ENCODE data around the gene IDI1. TPM values are rescaled to one million over a fixed set of nuclear protein-coding genes. Genes with fewer than 3 reads are reported as not detected.

Gene IDI1
- total RNA-seq, 3 donors from 2014 or later: 26.2 to 48.4 (median 45.1) TPM

DNA sequence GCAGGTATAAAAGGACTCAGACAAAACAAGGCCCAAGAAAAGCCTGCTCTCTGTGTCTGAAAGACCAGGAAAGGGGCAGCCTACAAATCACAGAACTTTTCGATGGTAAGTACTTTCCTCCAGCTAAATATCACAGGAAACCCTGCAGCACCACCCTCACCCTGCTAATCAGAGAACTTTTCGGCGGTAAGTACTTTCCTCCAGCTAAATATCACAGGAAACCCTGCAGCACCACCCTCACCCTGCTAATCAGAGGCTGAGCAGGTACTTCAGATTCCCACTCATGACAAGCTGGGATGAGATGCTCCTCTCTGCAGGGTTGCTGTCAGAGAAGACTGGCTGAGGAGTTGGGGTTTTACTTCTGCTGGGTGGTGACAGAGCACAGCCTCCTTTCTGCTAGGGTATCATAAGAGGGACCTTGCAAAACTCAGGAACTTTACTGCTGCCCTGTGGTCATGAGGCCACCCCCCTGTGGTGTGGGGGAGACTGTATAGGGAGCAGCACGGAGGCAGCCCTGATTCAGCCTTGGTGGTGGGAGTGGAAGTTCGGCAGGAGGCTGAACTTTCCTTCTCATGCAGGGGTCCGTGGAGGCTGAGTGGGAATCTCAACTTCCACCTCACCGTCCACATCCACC is 14.4 kb upstream of the IDI1 start:
- no peak for TF ChIP-seq CTCF (IDR thresholded peaks at IDR 0.05)
- no peak for TF ChIP-seq POLR2AphosphoS5 (IDR thresholded peaks at IDR 0.05)
- H3K4me1 ChIP-seq: no peaks in the 10 kb centered on the region
- no peaks in the 10 kb centered on the region for H3K9me3 ChIP-seq
- H3K4me3 ChIP-seq: no peak overlapping the region
- no peaks in the 10 kb centered on the region for H3K27me3 ChIP-seq
- no peak for DNase-seq (ENCODE audit: low spot score in 2 of 2)
- H3K36me3 ChIP-seq: no peaks in the 10 kb centered on the region
- intact Hi-C loops (cut with DNase I; ENCODE audit: low total_unique reads): no loop called here
- no peak overlapping the region for H3K27ac ChIP-seq

DNA sequence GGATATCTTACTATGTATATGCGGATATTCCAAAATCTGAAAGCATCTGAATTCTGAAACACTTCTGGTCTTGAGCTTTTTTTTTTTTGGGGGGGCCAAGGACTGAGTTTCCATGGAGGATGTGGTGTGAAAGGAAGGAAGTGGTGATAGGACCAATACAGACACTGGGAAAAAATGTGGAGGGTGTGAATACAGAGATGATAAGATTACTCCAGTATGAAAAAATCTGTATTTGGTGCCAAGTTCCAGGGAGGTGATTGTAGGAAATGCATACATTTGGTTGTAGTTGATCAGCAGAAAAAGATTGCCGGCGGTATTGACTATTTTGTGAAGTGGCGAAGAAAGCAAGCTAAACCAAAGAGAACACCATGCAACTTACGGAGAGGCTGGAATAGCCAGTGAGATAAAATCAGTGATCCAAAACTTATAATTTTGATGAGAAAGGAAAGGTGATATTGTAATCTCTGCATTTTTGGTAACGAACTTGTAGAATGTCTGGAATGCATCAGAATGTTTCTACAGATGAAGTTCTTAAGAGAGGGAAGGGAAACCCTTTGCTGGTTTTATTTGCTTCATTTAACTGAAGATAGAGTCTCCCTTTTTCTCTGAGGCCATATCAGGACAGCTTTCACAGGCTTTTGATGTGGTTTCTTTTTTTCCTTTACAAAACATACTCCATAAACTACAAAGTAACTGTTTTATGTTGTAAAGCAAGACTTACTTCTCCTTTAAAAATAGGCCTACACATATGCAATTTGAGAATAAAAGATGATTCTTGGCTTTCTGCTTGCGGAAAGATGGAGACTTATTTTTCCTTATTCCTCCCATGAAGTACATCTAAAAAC is 13.2 kb upstream of the IDI1 start:
- Histone ChIP-seq H3K27ac (no peak overlapping the region), H3K27me3 (no peaks in the 10 kb centered on the region), H3K9me3 (no peaks in the 10 kb centered on the region), H3K36me3 (no peaks in the 10 kb centered on the region), H3K4me3 (no peak overlapping the region), H3K4me1 (no peaks in the 10 kb centered on the region)
- no peak for DNase-seq (ENCODE audit: low spot score in 2 of 2)
- intact Hi-C loops (cut with DNase I; ENCODE audit: low total_unique reads): no loop called here
- TF ChIP-seq POLR2A (IDR thresholded peaks at IDR 0.05): no peak
- no peak for TF ChIP-seq CTCF (IDR thresholded peaks at IDR 0.05)
- TF ChIP-seq POLR2AphosphoS5 (IDR thresholded peaks at IDR 0.05): no peak

- Histone ChIP-seq H3K4me3 (no peak overlapping the region), H3K27me3 (no peaks in the 10 kb centered on the region), H3K9me3 (no peaks in the 10 kb centered on the region), H3K36me3 (no peaks in the 10 kb centered on the region), H3K4me1 (peaks cover 0 to 5% of the 10 kb centered on the region in 2 donors), H3K27ac (no peak overlapping the region)
- TF ChIP-seq CTCF (IDR thresholded peaks at IDR 0.05) (no peak), POLR2AphosphoS5 (IDR thresholded peaks at IDR 0.05) (no peak), POLR2A (IDR thresholded peaks at IDR 0.05) (no peak)
- intact Hi-C loops (cut with DNase I; ENCODE audit: low total_unique reads): no loop called here
- no peak for DNase-seq (ENCODE audit: low spot score in 2 of 2)
Observed at GRCh38 chr10:1059902-1060301, 11.0 kb upstream of the IDI1 start.

GRCh38 chr10:1058017-1058416 is 9.1 kb upstream of the IDI1 start:
- Histone ChIP-seq H3K9me3 (no peaks in the 10 kb centered on the region), H3K27me3 (no peaks in the 10 kb centered on the region), H3K4me1 (peaks cover 0 to 5% of the 10 kb centered on the region in 2 donors), H3K4me3 (peak overlapping the region in 1 of 3 donors; percentile 93), H3K36me3 (no peaks in the 10 kb centered on the region), H3K27ac (no peak overlapping the region)
- TF ChIP-seq POLR2A (IDR thresholded peaks at IDR 0.05) (no peak), POLR2AphosphoS5 (IDR thresholded peaks at IDR 0.05) (no peak), CTCF (IDR thresholded peaks at IDR 0.05) (no peak)
- intact Hi-C loops (cut with DNase I; ENCODE audit: low total_unique reads): no loop called here
- DNase-seq (ENCODE audit: low spot score in 2 of 2): no peak

DNA sequence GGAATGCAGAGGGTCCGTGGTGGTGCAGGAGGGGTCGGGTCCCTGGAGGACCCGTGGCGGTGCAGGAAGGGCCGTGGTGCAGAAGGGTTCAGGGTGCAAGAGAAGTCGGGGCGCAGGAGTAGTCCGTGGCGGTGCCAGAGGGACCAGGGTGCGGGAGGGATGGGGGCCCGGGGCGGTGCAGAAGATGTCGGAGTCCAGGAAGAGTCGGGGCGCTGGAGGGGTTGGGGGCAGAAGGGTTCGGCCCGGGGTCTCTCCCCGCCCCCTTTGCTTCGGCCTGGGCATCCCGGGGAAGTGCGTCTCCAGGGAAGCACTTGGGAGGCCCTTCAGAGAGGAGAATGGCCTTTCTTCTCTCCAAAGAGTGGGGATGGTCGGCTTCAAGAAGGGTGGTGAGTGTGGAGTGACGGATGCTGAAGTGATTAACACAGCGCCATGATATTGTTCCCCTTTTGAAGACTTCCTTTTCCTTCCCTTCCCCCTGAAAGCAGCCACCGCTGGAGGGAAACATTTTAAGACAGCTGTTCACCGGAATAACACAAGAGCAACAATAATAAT is 8.3 kb upstream of the IDI1 start:
- H3K36me3 ChIP-seq: no peaks in the 10 kb centered on the region
- intact Hi-C loops (cut with DNase I; ENCODE audit: low total_unique reads): no loop called here
- H3K27ac ChIP-seq: peak overlapping the region; percentile 98 to 99

More for the DNA sequence above, 8.3 kb upstream of the IDI1 start:
- Histone ChIP-seq H3K4me3 (peak overlapping the region; percentile 68 to 95 (median 93)), H3K9me3 (no peaks in the 10 kb centered on the region), H3K27me3 (no peaks in the 10 kb centered on the region), H3K4me1 (peaks cover 0 to 5% of the 10 kb centered on the region in 2 donors)
- no peak for TF ChIP-seq POLR2AphosphoS5 (IDR thresholded peaks at IDR 0.05)
- no peak for TF ChIP-seq CTCF (IDR thresholded peaks at IDR 0.05)
- TF ChIP-seq POLR2A (IDR thresholded peaks at IDR 0.05): no peak
- DNase-seq (ENCODE audit: low spot score in 2 of 2): no peak
